T-helper 1 cell (primary cell): ENCODE results near the gene MDM4.
A peak's percentile ranks its signal among the peaks of the same experiment; 100 is the strongest.

Experiments used
- DNase-seq, 5 donors: peaks; one replicate each; pipeline ENCODE4 v3.0.0-alpha.2; 2012 to 2020

The MDM4 gene

DNA sequence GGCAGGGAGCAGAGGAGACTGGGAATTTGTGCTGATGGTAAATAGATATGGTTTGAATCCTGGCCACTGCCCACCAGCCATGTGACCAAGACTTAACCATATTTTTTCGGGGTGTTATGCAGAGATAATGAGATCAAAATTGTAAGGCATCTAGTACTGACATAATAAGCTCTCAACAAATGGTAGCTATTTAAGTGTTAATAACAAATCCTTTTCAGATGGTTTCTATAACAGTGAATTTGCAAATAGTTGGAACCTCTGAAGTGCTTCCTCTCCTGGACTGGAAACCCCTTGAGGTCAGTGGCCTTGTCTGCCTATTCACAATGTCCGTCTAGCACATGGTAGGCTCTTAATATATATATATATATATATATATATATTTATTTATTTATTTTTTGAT is 64.7 kb downstream of the MDM4 start:
- no peak for DNase-seq

DNA sequence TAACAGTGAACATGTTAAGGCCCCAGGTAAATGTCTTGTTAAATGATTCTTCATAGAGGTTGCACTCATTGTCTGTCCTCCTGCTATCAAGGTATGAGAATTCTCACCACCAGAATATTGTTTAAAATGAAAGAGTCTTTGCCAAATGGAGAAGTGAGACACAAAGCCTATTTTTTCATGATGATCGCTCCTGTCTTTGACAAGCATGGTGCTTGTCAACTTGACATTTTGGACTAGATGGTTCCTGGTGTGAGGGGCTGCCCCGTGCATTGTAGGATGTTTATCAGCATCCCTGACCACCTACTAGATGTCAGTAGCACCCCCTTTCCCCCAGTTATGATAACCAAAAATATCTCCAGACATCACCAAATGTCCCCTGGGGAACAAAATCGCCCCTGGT is 65.6 kb downstream of the MDM4 start:
- DNase-seq, result no peak

DNA sequence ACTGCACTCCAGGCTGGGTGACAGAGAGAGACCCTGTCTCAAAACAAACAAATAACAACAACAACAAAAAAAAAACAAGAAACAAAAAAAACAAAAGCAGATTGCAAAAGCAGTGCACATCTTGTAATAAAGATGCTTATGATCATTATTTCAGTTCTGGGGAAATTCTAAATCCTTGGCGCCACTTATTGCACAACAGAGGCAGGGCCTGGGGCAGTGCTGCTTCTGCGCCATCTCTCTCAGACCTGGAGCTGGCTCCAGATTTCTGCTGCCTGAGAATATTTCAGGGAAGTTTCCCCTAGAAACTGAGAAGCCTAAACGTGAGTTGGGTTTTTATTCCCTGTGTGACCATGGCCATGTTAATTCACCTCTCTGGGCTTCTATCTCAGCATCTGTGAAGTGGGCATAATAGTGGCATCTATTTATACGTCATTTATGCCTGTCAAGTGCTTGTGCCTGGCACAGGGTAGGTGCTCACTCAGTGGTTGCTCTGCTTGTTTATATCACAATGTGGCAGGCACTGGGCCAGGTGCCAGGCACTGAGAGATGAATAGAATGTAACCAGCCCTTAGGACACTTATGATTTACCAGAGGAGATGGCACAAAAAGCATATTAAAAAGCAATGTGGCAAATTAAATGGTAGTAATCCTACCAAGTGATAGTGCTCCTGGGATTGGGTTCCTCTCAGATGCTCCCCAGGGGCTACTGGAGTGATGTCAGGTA is 67.9 kb downstream of the MDM4 start:
- no peak for DNase-seq

DNA sequence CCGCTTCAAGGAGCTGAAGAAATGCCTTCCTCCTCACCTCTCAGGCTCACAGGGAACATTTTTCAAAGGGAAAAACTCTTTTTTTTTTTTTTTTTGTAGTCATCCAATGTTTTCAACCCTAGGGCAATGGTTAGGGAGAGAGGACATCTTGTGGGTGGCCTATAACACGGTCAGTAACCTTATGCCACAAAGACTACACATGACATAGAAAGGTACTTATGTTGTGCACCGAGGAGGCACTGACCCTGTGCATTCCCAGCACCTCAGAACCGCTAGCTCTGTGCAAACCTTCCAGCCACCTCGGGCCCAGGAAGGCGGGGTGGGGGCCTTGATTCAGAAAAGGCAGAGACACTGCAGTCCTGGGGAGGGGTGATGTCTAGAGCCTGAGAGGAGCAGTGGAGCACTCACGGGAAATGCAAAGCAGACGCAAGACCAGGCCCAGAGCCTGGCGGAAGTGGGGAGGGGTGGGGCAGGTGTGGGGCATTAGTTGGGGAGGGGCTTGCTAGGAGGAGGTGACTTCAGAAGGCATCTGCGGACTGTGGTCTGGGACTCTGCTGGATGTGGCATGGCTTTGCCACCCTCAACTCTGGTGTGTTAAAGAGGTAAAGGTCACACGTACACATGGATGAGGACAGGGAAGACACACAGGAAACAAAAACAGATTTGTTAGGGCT is 68.6 kb downstream of the MDM4 start:
- DNase-seq, result peak in 1 of 5 donors; percentile 57

DNA sequence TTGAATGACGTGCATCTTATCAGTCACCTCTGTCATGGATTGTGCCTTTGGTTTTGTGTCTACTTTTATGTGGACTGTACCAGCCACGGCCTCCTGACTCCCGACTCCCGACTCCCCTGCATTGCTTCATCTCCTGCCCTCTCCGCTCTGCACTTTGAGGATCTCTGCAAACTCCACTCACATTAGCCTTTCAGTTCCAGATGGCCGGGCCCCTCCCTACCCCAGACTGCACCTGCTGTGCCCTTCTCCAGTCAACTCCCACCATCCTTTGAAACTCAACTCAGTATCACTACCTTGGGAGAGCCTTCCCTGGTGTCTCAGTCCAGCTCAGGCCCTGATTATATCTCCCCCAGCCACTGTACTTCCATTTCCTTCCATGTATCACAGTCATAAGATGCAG is 71.4 kb downstream of the MDM4 start:
- no peak for DNase-seq

DNA sequence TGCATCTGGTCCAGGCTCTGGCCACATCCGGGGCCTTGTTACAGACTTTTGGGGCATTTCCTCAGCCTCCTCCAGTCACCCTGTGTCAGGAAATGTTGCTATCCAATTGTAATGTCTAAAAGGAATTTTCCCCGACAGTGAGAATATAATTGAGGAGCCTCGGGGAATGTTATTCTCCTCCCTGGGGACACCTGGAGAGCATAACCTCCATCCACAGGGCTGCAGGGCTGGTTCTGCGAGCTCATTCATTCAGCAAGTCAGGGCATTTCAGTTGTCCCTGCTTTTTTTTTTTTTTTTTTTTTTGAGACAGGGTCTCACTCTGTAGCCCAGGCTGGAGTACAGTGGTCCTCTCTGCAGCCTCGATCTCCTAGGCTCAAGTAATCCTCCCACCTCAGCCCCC is 72.6 kb downstream of the MDM4 start:
- DNase-seq, result no peak

DNA sequence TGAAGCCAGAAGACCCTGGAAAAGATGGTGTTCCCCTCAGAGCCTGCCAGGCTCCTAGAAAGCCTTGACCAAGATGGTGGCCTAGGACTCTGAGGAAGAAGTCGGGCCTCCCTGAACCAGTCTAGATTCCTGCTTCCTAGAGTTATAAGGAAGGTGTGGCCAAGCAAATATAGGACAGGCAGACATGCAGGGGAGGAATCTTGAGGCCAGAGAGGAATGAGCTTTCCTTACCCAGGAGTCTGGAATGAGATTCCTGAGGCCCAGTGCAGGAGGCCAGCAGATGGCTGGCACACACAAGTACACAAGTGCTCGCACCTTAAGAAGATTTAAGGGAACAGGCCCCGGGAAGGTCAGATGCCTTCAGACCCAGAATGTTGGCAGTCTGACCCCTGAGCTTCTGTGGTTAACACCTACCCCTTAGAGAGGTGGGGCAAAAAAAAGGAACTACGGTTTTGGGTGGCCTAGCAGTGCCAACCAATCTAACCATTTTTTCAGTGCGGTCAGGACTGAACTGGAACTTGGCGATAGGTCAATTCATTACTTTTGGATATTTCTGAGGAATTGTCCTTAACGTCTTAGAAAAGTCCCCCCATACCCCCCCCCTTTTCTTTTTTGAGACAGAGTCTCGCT is 73.3 kb downstream of the MDM4 start:
- no peak for DNase-seq

DNA sequence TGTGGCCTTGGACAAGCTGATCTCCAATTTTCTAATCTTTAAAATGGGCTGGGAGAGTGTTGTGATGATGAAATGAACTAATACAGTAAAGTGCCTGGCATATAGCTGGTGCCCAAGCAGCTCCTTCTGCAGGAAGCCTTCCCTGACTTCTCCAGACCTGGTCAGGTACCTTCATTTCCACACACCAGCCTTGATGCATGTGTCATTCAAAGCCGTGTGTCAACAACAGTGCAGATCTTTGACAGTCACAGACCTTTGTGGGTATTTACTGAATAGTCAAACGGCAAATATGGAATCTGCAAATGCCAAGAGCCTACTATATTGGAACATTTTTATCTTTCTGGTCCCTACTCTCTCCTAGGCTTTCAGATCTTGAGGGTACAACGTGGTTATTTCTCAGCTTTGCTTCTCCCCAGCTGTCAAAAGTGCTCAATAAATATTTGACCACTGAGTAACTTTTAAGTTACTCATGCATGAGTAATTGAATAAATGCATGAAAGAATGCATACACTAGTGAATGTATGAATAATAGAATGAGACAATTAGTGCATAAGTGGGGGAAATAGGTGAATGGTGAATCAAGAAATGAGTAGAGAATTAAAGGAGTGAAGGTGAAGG is 75.4 kb downstream of the MDM4 start:
- DNase-seq, result no peak

DNA sequence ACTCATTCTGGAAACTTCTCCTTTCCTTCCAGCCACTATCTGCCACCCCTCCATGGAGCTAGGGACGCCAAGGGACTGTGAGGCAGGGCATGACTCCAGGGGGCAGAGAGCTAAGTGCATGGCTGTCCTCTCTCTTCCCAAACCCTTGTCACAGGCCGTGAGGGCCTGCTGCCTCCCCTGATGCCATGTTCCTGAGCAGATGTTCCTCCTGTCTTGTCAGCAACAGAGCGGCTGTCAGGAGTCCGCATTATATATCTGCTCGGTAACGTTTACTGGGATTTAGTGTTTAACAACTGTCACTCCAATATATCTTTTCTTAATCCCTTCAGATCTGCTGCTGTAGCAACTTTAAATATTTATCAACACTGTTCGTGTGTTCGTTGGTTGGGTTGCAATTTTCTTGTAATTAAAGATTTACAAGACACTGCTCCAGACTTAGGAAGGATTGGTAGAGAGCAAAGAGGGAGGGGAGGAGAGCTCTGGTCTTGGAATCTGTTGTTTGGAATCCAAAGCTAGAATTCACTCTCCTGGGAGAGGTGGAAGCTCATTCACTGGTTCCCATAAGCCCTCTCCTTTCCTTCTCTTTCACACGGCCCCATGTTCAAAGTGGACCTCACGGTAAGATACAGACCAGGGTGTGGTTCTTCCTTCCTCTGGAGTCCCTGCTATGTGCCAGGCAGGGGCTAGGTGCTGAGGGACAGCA is 76.2 kb downstream of the MDM4 start:
- DNase-seq, result no peak

DNA sequence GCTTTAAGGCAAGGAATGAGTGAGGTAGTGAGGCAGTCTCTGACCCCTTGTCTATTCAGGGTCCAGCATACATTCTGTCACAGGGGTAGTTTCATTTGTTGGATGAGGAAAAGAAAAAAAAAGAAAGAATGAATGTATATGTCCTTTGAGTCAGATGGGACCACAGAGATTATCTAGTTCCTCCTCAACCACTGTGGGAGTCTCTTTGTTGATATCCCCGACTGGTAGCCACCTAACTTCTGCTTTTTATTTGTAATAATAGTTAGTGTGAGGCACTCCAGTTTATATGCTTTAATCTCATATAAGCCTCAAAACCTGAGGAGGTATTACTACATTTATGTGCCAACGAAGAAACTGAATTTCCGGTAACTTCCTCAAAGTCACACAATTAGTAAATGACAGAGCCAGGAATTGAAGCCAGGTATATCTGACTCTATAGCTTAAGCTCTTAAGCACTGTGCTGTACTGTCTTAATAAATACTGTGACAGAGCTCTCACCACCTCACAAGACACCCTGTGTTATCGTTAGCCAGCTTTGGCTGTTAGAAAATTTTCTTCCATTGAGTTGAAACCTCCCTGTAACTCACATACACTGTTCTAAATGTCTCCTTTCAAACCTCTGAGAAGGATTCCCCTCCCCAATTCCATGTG is 82.2 kb downstream of the MDM4 start:
- no peak for DNase-seq

DNA sequence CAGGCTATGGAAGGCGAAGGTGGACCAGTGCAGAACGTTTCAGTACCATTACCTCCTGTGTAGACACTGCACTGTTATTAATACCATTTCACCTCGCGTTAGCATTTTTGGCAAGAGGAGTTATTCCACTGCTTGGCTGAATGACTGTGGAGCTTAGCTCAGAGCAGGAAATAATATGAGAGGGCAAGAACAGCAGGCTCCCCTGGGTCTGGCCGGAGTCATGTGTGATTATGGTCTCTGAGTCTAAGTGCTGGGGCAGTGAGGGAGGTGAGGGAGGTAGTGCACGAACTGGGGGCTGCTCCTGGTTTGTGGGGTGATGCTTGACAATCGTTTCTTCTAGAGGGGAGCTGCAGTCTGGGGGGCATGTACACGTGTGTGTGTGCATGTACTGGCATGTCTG is 82.9 kb downstream of the MDM4 start:
- no peak for DNase-seq

DNA sequence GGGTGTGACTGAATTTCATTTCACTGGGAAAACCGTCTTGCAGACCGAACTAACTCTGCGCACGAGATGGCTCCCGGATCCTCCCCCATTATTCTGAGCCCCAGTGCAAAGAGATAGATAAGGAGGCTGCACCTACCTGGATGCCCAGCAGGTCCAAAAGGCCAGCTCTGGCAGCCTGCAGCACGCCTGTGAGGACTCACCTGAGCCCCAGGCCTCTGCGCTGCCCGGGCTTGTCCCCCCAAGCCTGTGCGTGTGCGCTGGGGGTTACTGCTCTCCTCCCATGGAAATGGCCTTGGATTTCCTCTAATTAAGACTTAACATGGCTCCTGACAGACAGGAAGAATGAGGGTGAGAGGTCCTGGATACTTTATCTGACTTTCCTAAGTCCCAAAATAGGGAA is 83.4 kb downstream of the MDM4 start:
- DNase-seq, result no peak

DNA sequence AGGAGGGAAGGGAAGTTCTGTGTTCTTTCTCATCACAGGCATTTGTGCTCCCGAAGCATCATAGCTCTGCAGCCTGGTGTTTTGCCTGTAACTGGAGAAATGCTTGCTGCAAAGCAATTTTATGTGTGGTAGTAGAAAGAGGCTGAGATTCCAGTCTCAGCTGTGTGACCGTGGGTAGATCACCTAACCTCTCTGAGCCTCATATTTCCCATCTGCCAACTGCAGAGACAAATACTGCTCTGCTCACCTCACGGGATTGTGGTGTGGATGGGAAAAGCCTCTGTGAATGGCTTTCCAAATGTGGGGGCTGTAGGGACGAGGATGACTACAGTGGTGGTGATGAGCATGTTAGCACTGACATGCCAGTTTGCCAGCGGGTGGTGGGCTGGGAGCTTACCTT is 84.0 kb downstream of the MDM4 start:
- no peak for DNase-seq

DNA sequence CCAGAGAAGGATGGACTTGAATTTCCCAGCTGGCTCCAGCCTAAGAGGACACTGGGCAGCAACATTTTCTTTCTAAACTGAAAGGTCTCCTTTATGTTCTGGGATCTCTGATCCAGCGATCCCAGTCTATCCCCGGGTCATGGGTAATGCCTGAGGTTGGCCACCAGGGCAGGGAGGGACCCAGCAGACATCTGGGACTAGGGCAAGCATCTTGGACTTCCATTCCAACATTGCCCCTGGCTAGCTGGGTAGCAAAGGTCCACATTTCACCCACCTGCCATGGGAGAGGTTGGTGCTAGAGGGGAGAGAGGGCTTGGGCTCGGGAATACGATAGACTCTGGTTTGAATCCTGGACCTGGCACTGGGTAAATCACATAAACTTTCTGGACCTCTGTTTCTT is 84.8 kb downstream of the MDM4 start:
- no peak for DNase-seq

DNA sequence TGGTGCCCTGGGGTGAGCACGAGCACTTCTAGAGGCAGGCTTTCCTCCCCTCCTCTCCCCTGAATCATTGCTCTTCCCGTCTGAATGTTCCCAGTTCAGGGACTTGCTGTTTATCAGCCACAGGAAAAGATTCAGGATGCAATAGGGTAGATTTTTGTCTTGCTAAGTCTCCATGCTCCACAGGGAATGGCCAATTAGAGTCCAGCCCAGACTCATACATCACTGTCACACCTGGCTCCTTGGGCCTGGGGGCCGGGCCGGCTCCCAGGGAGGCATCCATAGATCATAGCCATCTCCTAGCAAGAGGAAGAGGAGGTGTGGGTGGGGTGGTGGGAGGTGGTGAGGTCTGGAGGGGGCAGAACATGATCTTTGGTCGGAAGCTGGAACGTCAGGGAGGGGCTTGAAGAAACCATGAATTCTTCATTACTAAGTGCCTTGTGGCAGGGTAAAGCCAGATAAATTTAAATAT is 85.9 kb downstream of the MDM4 start:
- DNase-seq, result no peak

DNA sequence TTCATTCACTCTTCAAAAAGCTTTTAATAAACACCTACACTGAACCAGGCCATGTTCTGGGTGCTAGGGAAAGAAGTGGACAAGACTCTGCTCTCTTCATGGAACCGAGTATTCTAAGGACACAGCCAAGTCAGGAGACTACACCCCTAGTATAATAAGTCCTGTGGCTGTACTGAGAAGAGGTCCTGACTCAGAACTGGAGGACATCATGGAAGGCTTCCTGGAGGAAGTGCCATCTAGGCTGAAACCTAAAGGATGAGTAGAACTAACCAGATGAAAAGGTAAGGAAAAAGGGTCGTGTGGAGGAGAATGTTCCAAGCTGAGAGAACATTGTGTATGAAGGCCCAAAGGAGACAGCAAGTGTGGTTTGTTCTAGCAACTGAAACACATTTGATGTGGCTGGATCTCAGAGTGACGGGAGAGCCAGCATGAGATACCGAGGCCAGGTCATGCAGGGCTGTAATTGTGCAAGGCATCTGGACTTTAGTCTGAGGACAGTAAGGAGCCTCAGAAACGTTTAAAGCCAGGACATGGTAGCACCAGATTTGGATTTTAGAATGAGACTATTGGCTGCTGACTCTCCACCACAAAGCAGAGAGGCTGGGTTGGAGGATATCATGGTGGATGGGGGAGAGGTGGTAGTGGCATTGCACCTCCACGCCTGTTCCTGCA is 86.8 kb downstream of the MDM4 start:
- DNase-seq, result no peak

DNA sequence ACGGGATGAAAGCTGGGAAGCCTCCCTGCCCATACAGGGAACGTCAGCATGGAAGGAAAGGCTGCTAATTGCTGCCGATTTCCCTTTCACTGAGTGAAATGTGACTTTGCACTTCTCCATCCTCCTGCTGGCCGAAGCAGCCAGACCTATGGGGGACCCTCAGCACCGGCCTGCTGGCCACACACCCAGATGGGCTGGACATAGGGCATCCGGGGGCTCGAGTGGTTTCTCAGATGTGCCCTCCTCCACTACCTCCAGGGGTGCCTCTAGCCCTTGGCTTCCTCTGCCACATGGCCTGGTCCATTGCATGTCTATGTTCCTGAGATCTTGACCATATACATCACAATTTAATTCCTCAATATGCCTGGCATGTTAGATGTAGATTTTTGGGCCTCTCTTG is 89.6 kb downstream of the MDM4 start:
- no peak for DNase-seq
